ENCODE measurements around the gene FOCAD.

The FOCAD gene

GRCh38 chr9:20740304-20740703, 56.2 kb downstream of the FOCAD start:
- FAIRE-seq, result no peak

DNA sequence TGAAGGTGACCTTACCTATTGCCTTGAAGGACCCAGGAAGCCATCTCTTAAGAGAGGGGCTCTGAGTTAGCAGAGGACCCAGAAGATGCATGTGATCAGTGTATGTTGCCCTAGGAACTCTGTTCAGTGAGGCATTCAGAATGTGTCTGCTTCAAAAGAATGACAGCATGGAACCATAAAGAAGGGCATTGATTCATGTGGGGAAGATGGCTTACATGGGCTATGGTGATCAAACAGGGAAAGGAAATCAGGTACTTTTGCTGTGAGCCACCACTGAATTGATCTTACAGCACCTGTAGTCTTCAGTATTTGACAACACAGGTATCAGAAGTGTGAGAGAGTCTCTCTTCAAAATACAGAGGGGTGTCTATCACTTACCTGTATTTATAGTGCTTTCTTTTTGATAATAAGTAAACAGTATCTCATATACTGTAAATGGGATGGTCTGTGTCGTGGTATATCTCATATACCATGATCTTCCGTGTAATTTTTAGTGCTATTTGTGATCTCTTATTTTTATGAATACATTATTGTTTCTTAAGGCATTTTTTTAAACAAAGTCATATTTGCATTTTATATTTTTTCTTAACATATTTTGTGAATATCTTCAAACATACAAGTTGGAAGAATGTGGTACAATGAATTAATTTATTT, 57.0 kb downstream of the FOCAD start:
- no peak for FAIRE-seq

GRCh38 chr9:20742833-20743232, 58.8 kb downstream of the FOCAD start:
- no peak for FAIRE-seq

GRCh38 chr9:20744036-20744630, 60.1 kb downstream of the FOCAD start:
- FAIRE-seq, result no peak

GRCh38 chr9:20746967-20747366, 62.9 kb downstream of the FOCAD start:
- FAIRE-seq, result no peak

- no peak for FAIRE-seq
These were observed 65.6 kb downstream of the FOCAD start for GRCh38 chr9:20749496-20750198.

- FAIRE-seq, result no peak
These were observed 69.7 kb downstream of the FOCAD start for GRCh38 chr9:20753761-20754160.

- FAIRE-seq, result no peak
These were observed 70.5 kb downstream of the FOCAD start for GRCh38 chr9:20754556-20754955.

- no peak for FAIRE-seq
These were observed 76.3 kb downstream of the FOCAD start for GRCh38 chr9:20760246-20760891.

GRCh38 chr9:20770947-20771346, 86.9 kb downstream of the FOCAD start:
- FAIRE-seq, result no peak

DNA sequence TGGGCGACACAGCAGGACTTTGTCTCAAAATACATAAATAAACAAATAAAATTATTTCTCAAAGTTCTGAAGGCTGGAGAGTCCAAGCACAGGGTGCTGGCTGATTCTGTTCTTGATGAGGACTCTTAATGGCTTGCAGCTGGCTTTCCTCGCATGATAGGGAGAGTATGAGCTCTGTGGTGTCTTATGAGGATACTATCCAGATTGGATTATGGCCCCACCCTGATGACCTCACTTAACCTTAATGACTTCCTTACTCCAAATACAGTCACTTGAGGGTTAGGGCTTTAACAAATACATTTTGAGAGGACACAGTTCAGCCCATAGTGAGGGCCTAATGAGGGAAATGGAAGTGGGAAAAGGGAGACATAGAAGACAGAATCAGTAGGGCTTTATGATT, 87.7 kb downstream of the FOCAD start:
- FAIRE-seq, result no peak

DNA sequence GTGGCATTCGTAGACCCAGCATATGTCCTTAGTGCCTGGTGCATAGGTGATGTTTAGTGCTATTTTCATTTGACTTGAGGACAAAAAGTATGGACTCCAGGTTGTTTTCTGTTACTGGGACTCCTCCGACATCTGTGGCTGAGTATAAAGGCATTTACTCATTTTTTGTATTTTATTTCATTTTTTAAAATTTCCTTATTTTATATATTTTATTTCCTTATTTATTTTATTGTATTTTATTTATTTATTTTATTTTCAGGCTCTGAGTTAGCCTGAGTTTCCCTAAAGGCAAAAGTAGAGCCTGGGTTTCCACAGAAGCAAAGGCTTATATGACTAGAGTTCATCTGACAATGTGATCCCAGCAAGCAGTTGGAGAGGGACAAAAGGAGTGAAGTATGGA, 91.6 kb downstream of the FOCAD start:
- no peak for FAIRE-seq

DNA sequence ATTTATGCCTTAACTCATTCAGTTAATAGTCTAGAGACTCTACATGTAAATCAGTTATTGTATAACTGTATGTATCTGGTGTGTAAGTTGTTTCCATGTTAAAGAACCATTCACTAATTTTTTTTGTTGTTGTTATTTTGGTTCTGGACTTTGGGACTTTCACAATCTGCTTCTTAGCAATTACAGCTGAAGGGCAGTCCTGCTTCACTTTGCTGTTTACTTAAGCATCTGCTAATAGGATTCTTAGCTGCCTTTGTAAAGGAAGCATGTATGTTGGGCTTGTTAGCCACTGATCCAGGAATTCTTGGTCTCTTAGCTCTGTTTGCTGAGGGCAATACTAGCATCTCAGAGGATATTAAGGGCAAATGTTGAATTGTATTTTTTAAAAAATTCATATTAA, 97.0 kb downstream of the FOCAD start:
- FAIRE-seq, result no peak

DNA sequence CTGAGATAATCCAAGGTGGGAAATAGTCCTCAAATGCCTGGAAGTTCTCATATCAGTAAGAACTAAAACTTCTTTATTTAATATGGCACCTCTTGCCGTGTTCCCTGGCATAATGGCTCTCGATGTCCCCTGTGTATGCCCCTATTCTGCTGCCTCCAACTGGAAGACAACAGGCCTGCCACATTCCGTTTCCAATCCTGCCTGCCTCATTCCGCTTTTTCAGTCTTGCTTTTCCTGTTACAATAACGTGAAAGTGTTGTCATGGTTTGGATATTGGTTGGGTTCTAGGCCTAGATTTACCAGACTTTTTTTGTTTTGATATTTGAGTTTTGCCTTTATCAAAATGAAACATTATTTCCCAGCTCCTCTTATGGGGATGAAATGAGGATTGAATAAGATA, 98.2 kb downstream of the FOCAD start:
- FAIRE-seq, result no peak

DNA sequence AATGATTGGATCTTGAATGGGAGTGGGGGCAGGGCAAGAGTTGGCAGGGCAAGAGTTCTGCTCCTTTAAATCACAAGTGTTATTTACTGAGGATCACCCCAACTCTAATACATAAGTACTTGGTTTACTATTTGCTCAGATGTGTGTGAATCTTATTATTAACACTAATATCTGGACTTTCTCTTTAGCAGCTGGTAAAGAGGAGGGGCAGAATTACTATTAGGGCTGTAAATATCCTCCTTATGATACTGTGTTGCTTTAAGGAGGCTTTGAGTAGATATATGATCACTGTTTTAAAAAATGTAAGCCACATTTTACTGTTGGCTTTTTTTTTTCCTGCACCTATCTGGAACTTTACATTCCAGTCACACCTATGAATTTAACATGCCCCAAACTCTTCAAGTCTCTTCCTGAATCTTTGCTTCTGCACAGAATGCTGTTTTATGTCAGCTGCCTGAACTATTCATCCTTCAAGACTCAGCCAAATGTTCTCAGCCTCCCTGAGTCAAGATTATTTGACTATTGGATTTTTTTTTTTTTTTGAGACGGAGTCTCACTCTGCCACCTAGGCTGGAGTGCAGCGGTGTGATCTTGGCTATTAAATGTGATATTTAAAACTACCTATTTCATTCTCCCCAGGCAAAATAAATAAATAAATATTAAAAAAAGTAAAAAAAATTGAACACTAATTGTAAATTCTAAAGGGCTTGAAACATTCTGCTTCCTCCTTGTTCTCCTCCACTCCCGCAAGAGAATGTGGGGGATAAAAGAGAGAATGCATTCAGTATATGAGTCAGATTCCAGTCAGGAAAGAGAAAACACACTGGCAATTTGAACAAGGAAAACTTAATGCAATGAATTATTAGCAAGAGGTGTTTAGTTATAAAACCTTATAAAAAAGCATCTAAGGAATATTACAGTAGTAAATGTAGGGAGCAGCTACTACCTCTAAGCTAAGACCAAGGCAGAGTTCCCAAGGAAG, 99.3 kb downstream of the FOCAD start:
- FAIRE-seq, result no peak

- FAIRE-seq, result no peak
These were observed 100.1 kb downstream of the FOCAD start for GRCh38 chr9:20784196-20784595.

GRCh38 chr9:20786807-20787206, 102.7 kb downstream of the FOCAD start:
- FAIRE-seq, result no peak

DNA sequence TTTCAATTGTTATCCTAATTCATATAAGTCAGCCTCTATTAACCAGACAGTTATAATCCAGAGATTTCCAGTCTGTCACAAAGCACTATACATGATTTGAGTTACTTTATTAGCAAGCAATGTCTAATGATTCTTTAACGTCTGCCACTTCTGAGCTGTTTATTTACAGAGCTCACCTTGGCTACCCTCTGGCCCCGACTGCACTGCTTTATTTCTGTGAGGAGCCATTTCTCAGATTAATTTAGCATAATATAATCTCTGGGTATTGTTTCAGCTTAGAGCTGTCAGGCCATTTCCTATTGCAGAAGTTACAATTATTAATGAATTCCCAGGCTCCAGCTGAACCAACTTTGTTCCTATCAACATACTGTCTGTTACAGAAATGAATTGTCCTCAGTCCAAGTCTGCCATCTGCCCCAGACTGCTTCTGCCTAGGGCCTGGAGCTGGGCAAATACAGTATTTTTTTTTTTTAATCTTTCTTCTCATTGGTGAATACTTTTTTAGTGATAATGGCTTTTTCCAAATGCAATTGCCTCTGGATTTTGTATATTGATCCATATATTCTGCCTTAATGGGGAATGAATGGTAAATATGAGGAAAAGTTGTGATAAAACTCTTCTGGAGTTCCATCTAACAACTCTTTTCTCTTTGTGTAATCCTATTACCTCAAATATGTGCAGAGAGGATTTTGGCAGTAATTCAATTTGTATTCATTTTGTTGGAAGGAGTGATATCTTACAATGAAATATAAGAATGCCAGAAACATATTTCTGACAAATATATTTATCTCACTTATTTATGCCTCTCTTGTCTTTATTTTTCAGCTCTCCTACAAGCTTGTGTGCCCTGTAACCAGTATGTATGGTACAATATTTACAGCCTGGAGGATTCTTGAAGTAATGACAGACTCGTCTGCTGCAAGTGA, 104.7 kb downstream of the FOCAD start:
- FAIRE-seq, result no peak

DNA sequence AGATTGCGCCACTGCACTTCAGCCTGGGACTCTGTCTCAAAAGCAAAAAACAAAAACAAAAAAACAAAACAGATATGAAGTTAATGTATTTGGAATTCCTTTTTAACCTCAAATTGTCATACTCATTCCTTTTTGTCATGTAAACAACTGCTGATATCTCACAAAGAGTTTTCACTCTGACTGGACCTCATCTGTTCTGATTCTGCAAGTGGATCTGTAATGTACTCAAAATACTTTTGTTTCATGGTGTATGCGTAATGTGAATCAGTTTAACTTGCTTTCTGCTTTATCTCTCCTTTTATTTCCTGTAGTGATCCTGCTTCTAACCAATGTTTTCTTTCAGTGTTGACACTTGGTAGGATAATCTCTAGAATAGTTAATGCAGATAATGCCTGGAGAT, 106.7 kb downstream of the FOCAD start:
- FAIRE-seq, result no peak

- FAIRE-seq, result no peak
These were observed 107.6 kb downstream of the FOCAD start for GRCh38 chr9:20791682-20792081.

DNA sequence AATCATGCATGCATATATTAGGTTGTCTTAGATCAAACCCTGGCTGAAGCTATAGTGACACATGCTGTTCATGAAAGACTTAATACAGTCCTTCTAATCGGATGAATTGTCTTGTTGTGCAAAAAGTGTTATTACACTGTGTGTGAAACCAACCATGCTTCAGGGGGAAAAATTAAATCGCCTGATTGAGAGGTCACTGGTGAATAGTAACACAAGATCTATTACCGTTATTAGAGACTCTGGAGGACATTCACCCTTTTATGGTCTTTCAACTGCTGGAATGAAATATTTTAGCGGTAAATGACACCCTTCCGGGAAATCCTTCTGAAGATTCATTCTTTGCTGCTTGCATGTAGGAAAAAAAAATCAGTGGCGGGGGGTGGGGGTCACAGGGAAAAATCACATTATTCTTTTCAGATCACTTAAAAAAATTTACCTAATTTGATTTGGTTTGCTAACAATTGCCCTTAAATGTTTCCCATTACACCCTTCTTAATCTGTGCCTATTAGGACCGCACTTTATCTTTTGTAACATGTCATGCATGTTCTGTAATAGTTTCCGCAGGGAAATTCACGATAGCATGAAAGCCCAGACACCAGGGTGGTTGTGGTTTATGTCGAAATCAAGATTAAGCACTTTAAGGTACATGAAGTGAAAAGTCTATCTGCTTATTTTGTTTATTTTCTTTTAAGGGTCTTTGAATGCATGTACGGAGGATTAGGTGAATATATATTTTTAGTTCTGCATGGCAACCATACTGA, 120.6 kb downstream of the FOCAD start:
- FAIRE-seq, result no peak

Data from endometrium (tissue), 2 donors.